ENCODE data around the gene JAML.

The JAML gene

GRCh38 chr11:118238929-118239328, 14.1 kb upstream of the JAML start:
- Histone ChIP-seq H3K27ac (no peak overlapping the region), H3K4me1 (peaks cover 0 to 4% (median 0%) of the 10 kb centered on the region in 4 donors), H3K36me3 (no peaks in the 10 kb centered on the region), H3K4me3 (no peak overlapping the region), H3K27me3 (peaks cover 0 to 3% of the 10 kb centered on the region in 2 donors), H3K9me3 (no peaks in the 10 kb centered on the region)
- no peak for TF ChIP-seq CTCF (IDR thresholded peaks at IDR 0.05)
- intact Hi-C loops (cut with DNase I; ENCODE audit: low total_unique reads): no loop called here
- no peak for DNase-seq

- no peak for TF ChIP-seq CTCF (IDR thresholded peaks at IDR 0.05)
- Histone ChIP-seq H3K4me1 (peaks cover 0 to 4% (median 0%) of the 10 kb centered on the region in 4 donors), H3K9me3 (no peaks in the 10 kb centered on the region), H3K27ac (no peak overlapping the region), H3K27me3 (peaks cover 0 to 5% of the 10 kb centered on the region in 2 donors), H3K36me3 (no peaks in the 10 kb centered on the region), H3K4me3 (no peak overlapping the region)
- no peak for DNase-seq
- intact Hi-C loops (cut with DNase I; ENCODE audit: low total_unique reads): no loop called here
These were observed 13.6 kb upstream of the JAML start for GRCh38 chr11:118238421-118238820.

- Histone ChIP-seq H3K4me1 (no peaks in the 10 kb centered on the region), H3K27ac (no peak overlapping the region), H3K4me3 (no peak overlapping the region), H3K27me3 (peaks cover 0 to 13% of the 10 kb centered on the region in 2 donors), H3K9me3 (no peaks in the 10 kb centered on the region), H3K36me3 (peaks cover 0 to 6% (median 0%) of the 10 kb centered on the region in 3 donors)
- no peak for TF ChIP-seq CTCF (IDR thresholded peaks at IDR 0.05)
- no peak for DNase-seq
- intact Hi-C loops (cut with DNase I; ENCODE audit: low total_unique reads): no loop called here
These were observed 11.4 kb upstream of the JAML start for GRCh38 chr11:118236170-118236569.

GRCh38 chr11:118234833-118235232, 10.0 kb upstream of the JAML start:
- DNase-seq: no peak
- TF ChIP-seq CTCF (IDR thresholded peaks at IDR 0.05): no peak
- Histone ChIP-seq H3K27me3 (peaks cover 0 to 13% of the 10 kb centered on the region in 2 donors), H3K27ac (no peak overlapping the region), H3K4me3 (no peak overlapping the region), H3K36me3 (peaks cover 0 to 6% (median 0%) of the 10 kb centered on the region in 3 donors), H3K9me3 (no peaks in the 10 kb centered on the region), H3K4me1 (no peaks in the 10 kb centered on the region)
- intact Hi-C loops (cut with DNase I; ENCODE audit: low total_unique reads): no loop called here

- peaks cover 0 to 6% (median 0%) of the 10 kb centered on the region in 3 donors for H3K36me3 ChIP-seq
- H3K9me3 ChIP-seq: no peaks in the 10 kb centered on the region
- H3K27me3 ChIP-seq: peaks cover 0 to 13% of the 10 kb centered on the region in 2 donors
- DNase-seq: no peak
- H3K4me3 ChIP-seq: no peak overlapping the region
- no peak overlapping the region for H3K27ac ChIP-seq
- TF ChIP-seq CTCF (IDR thresholded peaks at IDR 0.05): no peak
- intact Hi-C loops (cut with DNase I; ENCODE audit: low total_unique reads): no loop called here
- H3K4me1 ChIP-seq: no peaks in the 10 kb centered on the region
These were observed 9.0 kb upstream of the JAML start for GRCh38 chr11:118233850-118234249.

- Histone ChIP-seq H3K4me1 (no peaks in the 10 kb centered on the region), H3K27me3 (peaks cover 0 to 13% of the 10 kb centered on the region in 2 donors), H3K9me3 (no peaks in the 10 kb centered on the region), H3K4me3 (no peak overlapping the region), H3K27ac (no peak overlapping the region), H3K36me3 (peaks cover 0 to 6% (median 0%) of the 10 kb centered on the region in 3 donors)
- no peak for TF ChIP-seq CTCF (IDR thresholded peaks at IDR 0.05)
- no peak for DNase-seq
- intact Hi-C loops (cut with DNase I; ENCODE audit: low total_unique reads): no loop called here
These were observed 8.6 kb upstream of the JAML start for GRCh38 chr11:118233377-118233776.
